Heart right ventricle (tissue), 16 donors: ENCODE measurements around the gene ZC3H12D. TPM values are rescaled to one million over a fixed set of nuclear protein-coding genes. Genes with fewer than 3 reads are reported as not detected.

Source experiments
- ATAC-seq, 8 donors: fragments of 200-7000 bp; cut with Tn5 transposase; one replicate each; pipeline ENCODE4 v1.9.1; 2020; ENCODE audit warnings: mild to moderate bottlenecking in 8 of 8, moderate library complexity in 8 of 8, moderate number of reproducible peaks in 1 of 8
- DNase-seq, 2 donors: peaks; one replicate each; pipeline ENCODE4 v3.0.0-alpha.2; 2020
- H3K27ac ChIP-seq, 10 donors: fragments of 200-600 bp; sonication (generic) in 2 of 10; one replicate each; pipeline versions ENCODE4 v1.5.0 to v1.8.0; 2020 to 2022; ENCODE audit warnings: mild to moderate bottlenecking in 3 of 10
- H3K27me3 ChIP-seq, 7 donors: fragments of 200-600 bp; one replicate each; pipeline ENCODE4 v1.8.0; 2021 to 2022; ENCODE audit warnings: mild to moderate bottlenecking in 2 of 7
- H3K36me3 ChIP-seq, 9 donors: fragments of 200-600 bp; sonication (generic) in 1 of 9; one replicate each; pipeline versions ENCODE4 v1.5.0 to v1.8.0; 2020 to 2022; ENCODE audit warnings: mild to moderate bottlenecking in 2 of 9
- H3K4me1 ChIP-seq, 9 donors: fragments of 200-600 bp; sonication (generic) in 1 of 9; one replicate each; pipeline versions ENCODE4 v1.5.0 to v1.8.0; 2020 to 2022; ENCODE audit warnings: mild to moderate bottlenecking in 4 of 9
- H3K4me3 ChIP-seq, 10 donors: fragments of 200-600 bp; sonication (generic) in 2 of 10; one replicate each; pipeline versions ENCODE4 v1.5.0 to v1.8.0; 2020 to 2022; ENCODE audit warnings: mild to moderate bottlenecking in 7 of 10, moderate library complexity in 2 of 10
- H3K9me3 ChIP-seq, 11 donors: fragments of 200-600 bp in 10 of 11; sonication (generic) in 2 of 11; one replicate each; pipeline versions ENCODE4 v1.5.0 to v1.8.0; 2013 to 2022; ENCODE audit warnings: mild to moderate bottlenecking in 2 of 11, control low read depth in 1 of 11, moderate library complexity in 1 of 11
- CTCF ChIP-seq, 9 donors: fragments of 200-600 bp; sonication (generic) in 2 of 9; IDR thresholded peaks; one replicate each; pipeline versions ENCODE4 v1.5.0 to v1.8.0; 2021 to 2022; ENCODE audit warnings: antibody characterized with exemption in 9 of 9, mild to moderate bottlenecking in 5 of 9, moderate library complexity in 1 of 9
- WGBS, 2 donors: extraction: QIAGEN DNeasy Blood & Tissue Kit; methylation state at CpG; one replicate each; pipeline ENCODE4 v1.1.7; 2013; ENCODE audit warnings: inconsistent platforms in 1 of 2; 5-methylcytosine and 5-hydroxymethylcytosine counted together
- intact Hi-C, 10 donors: fragments of 100-400 bp; cut with DNase I; formaldehyde crosslinking; loops; one replicate each; pipeline versions ENCODE4 v1.11.1 to v1.14.2; 2022
- polyA plus RNA-seq, 2 donors: library from polyadenylated mRNA; stranded (reverse); fragments of 200-250 nt; gene quantifications; one replicate each; pipeline ENCODE4 v1.2.3, GENCODE V29; 2013
- total RNA-seq, 10 donors: library from RNA; stranded (reverse); fragmentation: NEBNext Ultra II Directional in 3 of 10; extraction: Animal tissue kit (Norgen Biotek cat#: 25700) in 3 of 10; gene quantifications; one replicate each; pipeline versions ENCODE4 v1.2.1 to v1.2.4, GENCODE V29; 2021 to 2023
- donor health status: Arrhythmogenic right ventricular cardiomyopathy.
- donor health status: ischemic (EF 13 %, LVEDD 7.1; RV severe dilation, severe dysfunction).
- donor health status: healthy with polysubstance abuse.
- donor health status: DM: no; HTN: yes; CAD: no.
- donor health status: DM: no; HTN: no; CAD: no.
- donor health status: ischemic (EF 25% LVEDD 6.9; RV normal size, moderate dysfunction).
- donor health status: ischemic (EF 25% LVEDD 5.7; RV mildly dilated, moderate dysfunction).
- donor health status: healthy.
- donor health status: DM: yes; HTN: yes; CAD: no.
- donor health status: Ischemic cardiomyopathy.
- donor health status: ischemic (EF 35%, LVEDD 5.7; RV mildly dilated, moderate dysfunction).
- donor health status: nonischemic (EF 11% LVEDD 7.7; RV severe dilation, severe dysfunction).
- donor health status: DM: yes; HTN: yes; CAD: no.
- donor health status: PGD.
- donor health status: ischemic (EF 29% LVEDD 5.4; RV normal size, mild dysfunction).
- donor health status: nonischemic (EF 23%, LVEDD 6.1; RV moderate dilation, normal function).

The ZC3H12D gene
- total and polyA plus RNA-seq, 12 donors: 0.14 to 1.2 (median 0.31) TPM

GRCh38 chr6:149431905-149432775 is 52.7 kb downstream of the ZC3H12D start:
- ATAC-seq (peak; percentile 89 to 97 (median 93)), DNase-seq (peak; percentile 87 to 89)
- peak; percentile 78 to 97 (median 95) for TF ChIP-seq CTCF (IDR thresholded peaks at IDR 0.05)
- no peak overlapping the region for H3K4me3 ChIP-seq
- no peak overlapping the region for H3K27ac ChIP-seq
- H3K36me3 ChIP-seq: no peaks in the 10 kb centered on the region
- intact Hi-C loops: loop anchor here (1.0 to 10.0 kb wide), 12 partner anchors 83 to 405 kb away; no protein-coding TSS in a partner anchor
- H3K4me1 ChIP-seq: peaks cover 0 to 7% (median 0%) of the 10 kb centered on the region in 9 donors
- WGBS, 2 donors: 28 to 30% methylated on average over 19 of the region's 19 CpGs
- peaks cover 0 to 22% (median 0%) of the 10 kb centered on the region in 7 donors for H3K27me3 ChIP-seq
- H3K9me3 ChIP-seq: no peaks in the 10 kb centered on the region

- H3K27me3 ChIP-seq: peaks cover 0 to 17% (median 0%) of the 10 kb centered on the region in 7 donors
- no peaks in the 10 kb centered on the region for H3K36me3 ChIP-seq
- TF ChIP-seq CTCF (IDR thresholded peaks at IDR 0.05): no peak
- H3K9me3 ChIP-seq: no peaks in the 10 kb centered on the region
- WGBS, 2 donors: 87 to 88% methylated on average over 26 of the region's 26 CpGs
- intact Hi-C loops: loop anchor here in 7 of 10 donors (2.0 to 10.0 kb wide), 8 partner anchors 85 to 402 kb away; no protein-coding TSS in a partner anchor
- ATAC-seq: no peak
- no peak overlapping the region for H3K4me3 ChIP-seq
- peaks cover 0 to 7% (median 0%) of the 10 kb centered on the region in 9 donors for H3K4me1 ChIP-seq
- no peak for DNase-seq
- no peak overlapping the region for H3K27ac ChIP-seq
These were observed 55.1 kb downstream of the ZC3H12D start for GRCh38 chr6:149429427-149430360.

GRCh38 chr6:149428606-149429005 is 56.2 kb downstream of the ZC3H12D start:
- ATAC-seq (no peak), DNase-seq (no peak)
- Histone ChIP-seq H3K4me3 (no peak overlapping the region), H3K9me3 (no peaks in the 10 kb centered on the region), H3K4me1 (peaks cover 0 to 14% (median 8%) of the 10 kb centered on the region in 9 donors), H3K36me3 (no peaks in the 10 kb centered on the region), H3K27me3 (peaks cover 0 to 17% (median 0%) of the 10 kb centered on the region in 7 donors), H3K27ac (no peak overlapping the region)
- WGBS, 2 donors: 88 to 96% methylated on average over 4 of the region's 4 CpGs
- intact Hi-C loops: loop anchor here in 1 of 10 donors (5.0 kb wide), 1 partner anchor 336 kb away; no protein-coding TSS in a partner anchor
- no peak for TF ChIP-seq CTCF (IDR thresholded peaks at IDR 0.05)

- peaks cover 0 to 9% (median 0%) of the 10 kb centered on the region in 7 donors for H3K27me3 ChIP-seq
- H3K4me3 ChIP-seq: no peak overlapping the region
- no peak for TF ChIP-seq CTCF (IDR thresholded peaks at IDR 0.05)
- H3K9me3 ChIP-seq: no peaks in the 10 kb centered on the region
- 92 to 97% methylated on average over 5 of the region's 5 CpGs for WGBS, 2 donors
- H3K27ac ChIP-seq: no peak overlapping the region
- H3K36me3 ChIP-seq: no peaks in the 10 kb centered on the region
- DNase-seq (no peak), ATAC-seq (no peak)
- intact Hi-C loops: loop anchor here in 1 of 10 donors (5.0 kb wide), 1 partner anchor 333 kb away; no protein-coding TSS in a partner anchor
- peaks cover 0 to 11% (median 7%) of the 10 kb centered on the region in 9 donors for H3K4me1 ChIP-seq
These were observed 59.1 kb downstream of the ZC3H12D start for GRCh38 chr6:149425754-149426153.
